ENCODE data around the gene HTR3C.

The HTR3C gene

GRCh38 chr3:184085389-184085852 lies 32.6 kb downstream of the HTR3C start:
- DNase-seq (ENCODE audit: low spot score): no peak
- no peak for FAIRE-seq

- no peak for FAIRE-seq
- no peak for DNase-seq (ENCODE audit: low spot score)
Measured at GRCh38 chr3:184092199-184092598, 39.4 kb downstream of the HTR3C start.

- FAIRE-seq (no peak), DNase-seq (ENCODE audit: low spot score) (no peak)
Measured at GRCh38 chr3:184096811-184097383, 44.0 kb downstream of the HTR3C start, which contains the start of gene HTR3E. TSS of gene HTR3E (plus strand) at chr3:184097064. CDS start at chr3:184097530, 466 bp downstream.

- DNase-seq (ENCODE audit: low spot score): no peak
- FAIRE-seq: no peak
Measured at GRCh38 chr3:184097556-184097955, 44.7 kb downstream of the HTR3C start.

GRCh38 chr3:184099806-184100686 lies 47.2 kb downstream of the HTR3C start:
- FAIRE-seq: no peak

More at GRCh38 chr3:184099806-184100686, 47.2 kb downstream of the HTR3C start:
- DNase-seq (ENCODE audit: low spot score): no peak
